ENCODE measurements around the gene ZBTB24. TPM values are rescaled to one million over a fixed set of nuclear protein-coding genes. Genes with fewer than 3 reads are reported as not detected.

Gene ZBTB24
- total and polyA plus RNA-seq, 2 of the 13 experiments (the other 11 are each of a cell fraction or from before 2014, with no cell fraction given), result 1.5 to 6.2 TPM

DNA sequence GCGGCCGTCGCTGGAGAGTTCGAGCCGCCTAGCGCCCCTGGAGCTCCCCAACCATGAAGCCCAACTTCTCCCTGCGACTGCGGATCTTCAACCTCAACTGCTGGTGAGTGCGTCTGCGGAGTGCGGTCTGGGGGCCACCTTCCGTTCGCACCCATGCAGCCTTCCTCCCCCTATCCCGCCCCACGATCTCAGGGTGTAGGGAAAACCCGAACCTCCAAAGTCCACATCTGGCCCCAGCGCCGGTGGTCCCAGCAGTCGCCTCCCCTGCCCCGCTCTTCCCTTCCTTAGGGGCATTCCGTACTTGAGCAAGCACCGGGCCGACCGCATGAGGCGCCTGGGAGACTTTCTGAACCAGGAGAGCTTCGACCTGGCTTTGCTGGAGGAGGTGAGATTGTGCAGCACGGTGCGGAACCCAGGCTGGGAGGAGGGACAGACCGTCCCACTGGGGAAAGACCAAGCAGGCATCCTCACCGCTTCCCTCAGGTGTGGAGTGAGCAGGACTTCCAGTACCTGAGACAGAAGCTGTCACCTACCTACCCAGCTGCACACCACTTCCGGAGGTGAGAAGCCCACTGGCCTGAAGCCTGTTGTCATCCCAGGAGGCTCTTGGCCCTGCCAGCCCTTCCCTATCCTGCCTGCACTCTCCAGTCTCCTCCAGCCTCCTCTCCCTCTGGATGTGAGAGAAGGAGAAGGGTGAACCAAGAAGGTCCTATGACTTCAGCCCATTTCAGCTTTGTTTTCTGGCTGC is 41.8 kb downstream of the ZBTB24 start (continued):
- TF ChIP-seq NONO (IDR thresholded peaks at IDR 0.05) (no peak), NONO (CRISPR knock-in tag; conservative IDR thresholded peaks at IDR 0.05) (no peak), ZFY (CRISPR knock-in tag; IDR thresholded peaks at IDR 0.05) (no peak), ZSCAN31 (CRISPR knock-in tag; IDR thresholded peaks at IDR 0.05; ENCODE audit: low read depth) (no peak; the same call in 1 of the 2 replicates), RFX1 (IDR thresholded peaks at IDR 0.05) (no peak), XRCC5 (optimal IDR thresholded peaks at IDR 0.05; ENCODE audit: low read length) (no peak), CCDC6 (CRISPR knock-in tag; IDR thresholded peaks at IDR 0.05) (no peak), SMAD9 (CRISPR knock-in tag; IDR thresholded peaks at IDR 0.05) (no peak), RFX5 (IDR thresholded peaks at IDR 0.05; ENCODE audit: low read depth, low read length) (no peak), DR1 (CRISPR knock-in tag; IDR thresholded peaks at IDR 0.05) (no peak), MAZ (IDR thresholded peaks at IDR 0.05; ENCODE audit: borderline replicate concordance, low read depth, low read length) (no peak), MAZ (CRISPR knock-in tag; IDR thresholded peaks at IDR 0.05; ENCODE audit: low read depth) (no peak), ZNF75D (CRISPR knock-in tag; IDR thresholded peaks at IDR 0.05; ENCODE audit: borderline replicate concordance) (no peak)
- TF ChIP-seq, protein P1, sequence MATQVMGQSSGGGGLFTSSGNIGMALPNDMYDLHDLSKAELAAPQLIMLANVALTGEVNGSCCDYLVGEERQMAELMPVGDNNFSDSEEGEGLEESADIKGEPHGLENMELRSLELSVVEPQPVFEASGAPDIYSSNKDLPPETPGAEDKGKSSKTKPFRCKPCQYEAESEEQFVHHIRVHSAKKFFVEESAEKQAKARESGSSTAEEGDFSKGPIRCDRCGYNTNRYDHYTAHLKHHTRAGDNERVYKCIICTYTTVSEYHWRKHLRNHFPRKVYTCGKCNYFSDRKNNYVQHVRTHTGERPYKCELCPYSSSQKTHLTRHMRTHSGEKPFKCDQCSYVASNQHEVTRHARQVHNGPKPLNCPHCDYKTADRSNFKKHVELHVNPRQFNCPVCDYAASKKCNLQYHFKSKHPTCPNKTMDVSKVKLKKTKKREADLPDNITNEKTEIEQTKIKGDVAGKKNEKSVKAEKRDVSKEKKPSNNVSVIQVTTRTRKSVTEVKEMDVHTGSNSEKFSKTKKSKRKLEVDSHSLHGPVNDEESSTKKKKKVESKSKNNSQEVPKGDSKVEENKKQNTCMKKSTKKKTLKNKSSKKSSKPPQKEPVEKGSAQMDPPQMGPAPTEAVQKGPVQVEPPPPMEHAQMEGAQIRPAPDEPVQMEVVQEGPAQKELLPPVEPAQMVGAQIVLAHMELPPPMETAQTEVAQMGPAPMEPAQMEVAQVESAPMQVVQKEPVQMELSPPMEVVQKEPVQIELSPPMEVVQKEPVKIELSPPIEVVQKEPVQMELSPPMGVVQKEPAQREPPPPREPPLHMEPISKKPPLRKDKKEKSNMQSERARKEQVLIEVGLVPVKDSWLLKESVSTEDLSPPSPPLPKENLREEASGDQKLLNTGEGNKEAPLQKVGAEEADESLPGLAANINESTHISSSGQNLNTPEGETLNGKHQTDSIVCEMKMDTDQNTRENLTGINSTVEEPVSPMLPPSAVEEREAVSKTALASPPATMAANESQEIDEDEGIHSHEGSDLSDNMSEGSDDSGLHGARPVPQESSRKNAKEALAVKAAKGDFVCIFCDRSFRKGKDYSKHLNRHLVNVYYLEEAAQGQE (IDR thresholded peaks at IDR 0.05; ENCODE audit: borderline replicate concordance in 1 of 2, low read depth in 1 of 2, low read length in 2 of 2), result no peak
- TF ChIP-seq, protein P2, sequence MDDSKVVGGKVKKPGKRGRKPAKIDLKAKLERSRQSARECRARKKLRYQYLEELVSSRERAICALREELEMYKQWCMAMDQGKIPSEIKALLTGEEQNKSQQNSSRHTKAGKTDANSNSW (CRISPR knock-in tag; IDR thresholded peaks at IDR 0.05; ENCODE audit: borderline replicate concordance), result no peak
- TF ChIP-seq, protein P3, sequence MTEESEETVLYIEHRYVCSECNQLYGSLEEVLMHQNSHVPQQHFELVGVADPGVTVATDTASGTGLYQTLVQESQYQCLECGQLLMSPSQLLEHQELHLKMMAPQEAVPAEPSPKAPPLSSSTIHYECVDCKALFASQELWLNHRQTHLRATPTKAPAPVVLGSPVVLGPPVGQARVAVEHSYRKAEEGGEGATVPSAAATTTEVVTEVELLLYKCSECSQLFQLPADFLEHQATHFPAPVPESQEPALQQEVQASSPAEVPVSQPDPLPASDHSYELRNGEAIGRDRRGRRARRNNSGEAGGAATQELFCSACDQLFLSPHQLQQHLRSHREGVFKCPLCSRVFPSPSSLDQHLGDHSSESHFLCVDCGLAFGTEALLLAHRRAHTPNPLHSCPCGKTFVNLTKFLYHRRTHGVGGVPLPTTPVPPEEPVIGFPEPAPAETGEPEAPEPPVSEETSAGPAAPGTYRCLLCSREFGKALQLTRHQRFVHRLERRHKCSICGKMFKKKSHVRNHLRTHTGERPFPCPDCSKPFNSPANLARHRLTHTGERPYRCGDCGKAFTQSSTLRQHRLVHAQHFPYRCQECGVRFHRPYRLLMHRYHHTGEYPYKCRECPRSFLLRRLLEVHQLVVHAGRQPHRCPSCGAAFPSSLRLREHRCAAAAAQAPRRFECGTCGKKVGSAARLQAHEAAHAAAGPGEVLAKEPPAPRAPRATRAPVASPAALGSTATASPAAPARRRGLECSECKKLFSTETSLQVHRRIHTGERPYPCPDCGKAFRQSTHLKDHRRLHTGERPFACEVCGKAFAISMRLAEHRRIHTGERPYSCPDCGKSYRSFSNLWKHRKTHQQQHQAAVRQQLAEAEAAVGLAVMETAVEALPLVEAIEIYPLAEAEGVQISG (CRISPR knock-in tag; IDR thresholded peaks at IDR 0.05), result no peak
- TF ChIP-seq, protein P4, sequence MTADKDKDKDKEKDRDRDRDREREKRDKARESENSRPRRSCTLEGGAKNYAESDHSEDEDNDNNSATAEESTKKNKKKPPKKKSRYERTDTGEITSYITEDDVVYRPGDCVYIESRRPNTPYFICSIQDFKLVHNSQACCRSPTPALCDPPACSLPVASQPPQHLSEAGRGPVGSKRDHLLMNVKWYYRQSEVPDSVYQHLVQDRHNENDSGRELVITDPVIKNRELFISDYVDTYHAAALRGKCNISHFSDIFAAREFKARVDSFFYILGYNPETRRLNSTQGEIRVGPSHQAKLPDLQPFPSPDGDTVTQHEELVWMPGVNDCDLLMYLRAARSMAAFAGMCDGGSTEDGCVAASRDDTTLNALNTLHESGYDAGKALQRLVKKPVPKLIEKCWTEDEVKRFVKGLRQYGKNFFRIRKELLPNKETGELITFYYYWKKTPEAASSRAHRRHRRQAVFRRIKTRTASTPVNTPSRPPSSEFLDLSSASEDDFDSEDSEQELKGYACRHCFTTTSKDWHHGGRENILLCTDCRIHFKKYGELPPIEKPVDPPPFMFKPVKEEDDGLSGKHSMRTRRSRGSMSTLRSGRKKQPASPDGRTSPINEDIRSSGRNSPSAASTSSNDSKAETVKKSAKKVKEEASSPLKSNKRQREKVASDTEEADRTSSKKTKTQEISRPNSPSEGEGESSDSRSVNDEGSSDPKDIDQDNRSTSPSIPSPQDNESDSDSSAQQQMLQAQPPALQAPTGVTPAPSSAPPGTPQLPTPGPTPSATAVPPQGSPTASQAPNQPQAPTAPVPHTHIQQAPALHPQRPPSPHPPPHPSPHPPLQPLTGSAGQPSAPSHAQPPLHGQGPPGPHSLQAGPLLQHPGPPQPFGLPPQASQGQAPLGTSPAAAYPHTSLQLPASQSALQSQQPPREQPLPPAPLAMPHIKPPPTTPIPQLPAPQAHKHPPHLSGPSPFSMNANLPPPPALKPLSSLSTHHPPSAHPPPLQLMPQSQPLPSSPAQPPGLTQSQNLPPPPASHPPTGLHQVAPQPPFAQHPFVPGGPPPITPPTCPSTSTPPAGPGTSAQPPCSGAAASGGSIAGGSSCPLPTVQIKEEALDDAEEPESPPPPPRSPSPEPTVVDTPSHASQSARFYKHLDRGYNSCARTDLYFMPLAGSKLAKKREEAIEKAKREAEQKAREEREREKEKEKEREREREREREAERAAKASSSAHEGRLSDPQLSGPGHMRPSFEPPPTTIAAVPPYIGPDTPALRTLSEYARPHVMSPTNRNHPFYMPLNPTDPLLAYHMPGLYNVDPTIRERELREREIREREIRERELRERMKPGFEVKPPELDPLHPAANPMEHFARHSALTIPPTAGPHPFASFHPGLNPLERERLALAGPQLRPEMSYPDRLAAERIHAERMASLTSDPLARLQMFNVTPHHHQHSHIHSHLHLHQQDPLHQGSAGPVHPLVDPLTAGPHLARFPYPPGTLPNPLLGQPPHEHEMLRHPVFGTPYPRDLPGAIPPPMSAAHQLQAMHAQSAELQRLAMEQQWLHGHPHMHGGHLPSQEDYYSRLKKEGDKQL (CRISPR knock-in tag; IDR thresholded peaks at IDR 0.05; ENCODE audit: low read depth), result no peak
